HUES64 (cell line): ENCODE data around the gene IKBIP. TPM values are rescaled to one million over a fixed set of nuclear protein-coding genes. Genes with fewer than 3 reads are reported as not detected.
A peak's percentile ranks its signal among the peaks of the same experiment; 100 is the strongest.

Experiments used
- H3K27ac ChIP-seq: 2 replicates; pipeline ENCODE4 v1.7.0; 2013; ENCODE audit warnings: low read depth, low read length, inconsistent platforms
- H3K27me3 ChIP-seq: 2 replicates; pipeline ENCODE4 v1.6.1; 2013; ENCODE audit warnings: mild to moderate bottlenecking, low read length; ENCODE audit not compliant: insufficient read depth
- H3K36me3 ChIP-seq: 2 replicates; pipeline ENCODE4 v1.6.1; 2013; ENCODE audit warnings: mild to moderate bottlenecking, low read length; ENCODE audit not compliant: insufficient read depth
- H3K4me1 ChIP-seq: 2 replicates; pipeline ENCODE4 v1.6.1; 2013; ENCODE audit warnings: mild to moderate bottlenecking, low read length, moderate library complexity; ENCODE audit not compliant: insufficient read depth
- H3K4me3 ChIP-seq: 2 replicates; pipeline ENCODE4 v1.5.1; 2013; ENCODE audit warnings: mild to moderate bottlenecking, low read length, moderate library complexity
- H3K9ac ChIP-seq: 2 replicates; pipeline ENCODE4 v1.6.1; 2013; ENCODE audit warnings: mild to moderate bottlenecking, low read depth, low read length
- H3K9me3 ChIP-seq: 2 replicates; pipeline ENCODE4 v1.6.1; 2013; ENCODE audit warnings: low read depth, low read length; ENCODE audit not compliant: insufficient read depth
- WGBS: fragments of 150-250, 120-280 bp; methylation state at CpG from one replicate; pipeline ENCODE4 v1.1.7; 2013; ENCODE audit warnings: missing lambda C conversion rate; 5-methylcytosine and 5-hydroxymethylcytosine counted together
- polyA plus RNA-seq, 2 experiments: library from polyadenylated mRNA; stranded (reverse); fragments of 50-300 nt; gene quantifications; one replicate each; pipeline ENCODE4 v1.2.3, GENCODE V29; 2013

The IKBIP gene, protein sequence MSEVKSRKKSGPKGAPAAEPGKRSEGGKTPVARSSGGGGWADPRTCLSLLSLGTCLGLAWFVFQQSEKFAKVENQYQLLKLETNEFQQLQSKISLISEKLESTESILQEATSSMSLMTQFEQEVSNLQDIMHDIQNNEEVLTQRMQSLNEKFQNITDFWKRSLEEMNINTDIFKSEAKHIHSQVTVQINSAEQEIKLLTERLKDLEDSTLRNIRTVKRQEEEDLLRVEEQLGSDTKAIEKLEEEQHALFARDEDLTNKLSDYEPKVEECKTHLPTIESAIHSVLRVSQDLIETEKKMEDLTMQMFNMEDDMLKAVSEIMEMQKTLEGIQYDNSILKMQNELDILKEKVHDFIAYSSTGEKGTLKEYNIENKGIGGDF
- 16.9 TPM for polyA plus RNA-seq (2013, experiment 1 of 2)
- polyA plus RNA-seq (2013, experiment 2 of 2) = 22.1 TPM

- Histone ChIP-seq H3K9me3 (no peaks in the 10 kb centered on the region), H3K27me3 (no peaks in the 10 kb centered on the region; the same call in 1 of the 2 replicates), H3K4me1 (peaks cover 11% of the 10 kb centered on the region), H3K4me3 (peak within 1 kb of the TSS; percentile 85), H3K27ac (peak within 1 kb of the TSS; percentile 90), H3K36me3 (peaks cover 18% of the 10 kb centered on the region), H3K9ac (peak within 1 kb of the TSS; percentile 77)
- WGBS = under 1% methylated on average over 91 of the region's 91 CpGs
Measured at GRCh38 chr12:98644712-98645571, at the start of gene IKBIP, which contains the start of gene APAF1. TSS of gene IKBIP (minus strand) at chr12:98644788. CDS start at chr12:98644701, 87 bp downstream. TSS of gene APAF1 (plus strand) at chr12:98645290. CDS start at chr12:98648360, 3,070 bp downstream.

DNA sequence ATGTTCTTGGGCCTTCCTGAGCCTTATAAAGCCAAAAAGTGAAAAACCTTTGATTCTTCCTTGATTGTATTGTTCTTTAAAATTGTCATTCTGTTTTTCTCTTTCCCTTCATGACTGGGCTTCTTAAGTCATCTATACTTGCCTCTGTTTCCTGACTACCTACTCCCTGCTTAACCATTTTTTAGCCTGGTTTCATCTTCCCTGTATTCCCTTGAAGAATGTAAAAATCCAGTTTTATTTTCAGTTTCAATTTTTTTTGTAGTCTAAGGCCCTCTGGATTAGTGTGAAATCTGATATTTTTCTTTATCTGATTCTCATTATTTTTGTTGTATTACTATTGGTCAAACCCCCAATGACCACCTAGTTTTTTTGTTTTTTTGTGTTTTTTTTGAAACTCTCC is 46.8 kb upstream of the IKBIP start:
- peaks cover 9% of the 10 kb centered on the region for H3K4me1 ChIP-seq
- no peak overlapping the region for H3K9ac ChIP-seq
- peaks cover 23% of the 10 kb centered on the region for H3K36me3 ChIP-seq
- no peaks in the 10 kb centered on the region for H3K9me3 ChIP-seq
- no peaks in the 10 kb centered on the region for H3K27me3 ChIP-seq
- no peak overlapping the region for H3K27ac ChIP-seq
- no peak overlapping the region for H3K4me3 ChIP-seq

DNA sequence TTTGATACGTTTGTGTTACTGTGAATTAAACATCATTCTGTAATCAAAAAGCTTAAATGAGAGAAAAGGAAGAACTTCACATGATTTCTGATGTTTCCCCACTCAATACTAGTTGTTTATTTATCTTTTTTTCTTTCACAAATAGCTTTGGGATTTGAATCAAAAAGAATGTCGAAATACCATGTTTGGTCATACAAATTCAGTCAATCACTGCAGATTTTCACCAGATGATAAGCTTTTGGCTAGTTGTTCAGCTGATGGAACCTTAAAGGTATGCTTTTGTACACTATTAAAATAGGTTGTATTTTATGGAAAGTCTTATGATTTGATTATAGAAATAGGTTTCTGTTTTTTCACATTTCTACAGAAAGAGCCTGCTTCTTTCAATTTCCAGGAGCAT is 42.0 kb upstream of the IKBIP start:
- Histone ChIP-seq H3K36me3 (peaks cover 50% of the 10 kb centered on the region), H3K27me3 (no peaks in the 10 kb centered on the region)
- 100% methylated on average over 1 of the region's 2 CpGs for WGBS

GRCh38 chr12:98684199-98684598 is 39.6 kb upstream of the IKBIP start:
- no CpG with 5 or more reads among the region's 2 CpGs for WGBS
- Histone ChIP-seq H3K9ac (no peak overlapping the region), H3K4me3 (no peak overlapping the region), H3K27me3 (no peaks in the 10 kb centered on the region), H3K9me3 (no peaks in the 10 kb centered on the region), H3K27ac (no peak overlapping the region), H3K4me1 (no peaks in the 10 kb centered on the region), H3K36me3 (peaks cover 65% of the 10 kb centered on the region)

More for the DNA sequence above, 42.0 kb upstream of the IKBIP start:
- H3K4me1 ChIP-seq = no peaks in the 10 kb centered on the region
- H3K27ac ChIP-seq = no peak overlapping the region
- H3K9me3 ChIP-seq = no peaks in the 10 kb centered on the region
- no peak overlapping the region for H3K9ac ChIP-seq
- H3K4me3 ChIP-seq = no peak overlapping the region

- Histone ChIP-seq H3K27ac (no peak overlapping the region), H3K4me1 (no peaks in the 10 kb centered on the region), H3K36me3 (peaks cover 62% of the 10 kb centered on the region), H3K9ac (no peak overlapping the region), H3K9me3 (no peaks in the 10 kb centered on the region), H3K27me3 (no peaks in the 10 kb centered on the region), H3K4me3 (no peak overlapping the region)
- WGBS = 95% methylated on average over 15 of the region's 15 CpGs
Measured at GRCh38 chr12:98679611-98680005, 35.0 kb upstream of the IKBIP start.

DNA sequence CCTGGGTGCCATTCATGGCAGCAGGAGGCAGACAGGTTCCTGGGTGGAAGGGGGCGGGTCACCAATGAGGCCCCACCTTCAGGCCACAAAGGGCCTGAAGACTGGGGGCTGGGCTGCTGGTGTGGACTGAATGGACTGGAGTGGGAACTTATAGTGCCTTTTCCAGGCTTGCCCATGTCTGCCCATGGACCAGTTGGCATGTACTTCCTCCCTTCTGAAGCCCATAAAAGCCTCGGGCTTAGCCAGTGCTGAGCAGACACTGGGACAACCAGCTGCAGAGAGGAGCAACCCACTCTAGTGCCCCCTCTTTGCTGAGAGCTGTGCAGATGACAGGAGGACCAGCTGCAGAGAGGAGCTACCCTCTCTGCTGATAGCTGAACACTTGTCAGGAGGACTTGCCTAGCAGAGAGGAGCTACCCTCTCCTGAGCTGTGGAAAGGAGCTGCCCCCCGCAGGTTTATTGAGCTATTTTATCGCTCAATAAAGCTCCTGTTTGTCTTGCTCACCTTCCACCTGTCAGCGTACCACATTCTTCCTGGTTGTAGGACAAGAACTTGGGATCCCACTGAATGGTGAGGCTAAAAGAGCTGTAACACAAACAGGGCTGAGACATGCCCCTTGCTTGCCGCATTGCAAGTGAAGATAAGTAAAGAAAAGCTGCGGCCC is 34.5 kb upstream of the IKBIP start:
- 97% methylated on average over 7 of the region's 7 CpGs for WGBS
- Histone ChIP-seq H3K36me3 (peaks cover 65% of the 10 kb centered on the region), H3K27ac (no peak overlapping the region)

GRCh38 chr12:98678236-98678945 is 33.8 kb upstream of the IKBIP start:
- no peaks in the 10 kb centered on the region for H3K9me3 ChIP-seq
- H3K36me3 ChIP-seq = peaks cover 61% of the 10 kb centered on the region
- no peaks in the 10 kb centered on the region for H3K4me1 ChIP-seq
- no peak overlapping the region for H3K9ac ChIP-seq
- H3K27ac ChIP-seq = no peak overlapping the region
- H3K4me3 ChIP-seq = no peak overlapping the region
- 90% methylated on average over 15 of the region's 15 CpGs for WGBS
- no peaks in the 10 kb centered on the region for H3K27me3 ChIP-seq

More for the DNA sequence above, 34.5 kb upstream of the IKBIP start:
- H3K9ac ChIP-seq = no peak overlapping the region
- no peaks in the 10 kb centered on the region for H3K9me3 ChIP-seq
- H3K4me1 ChIP-seq = no peaks in the 10 kb centered on the region
- H3K27me3 ChIP-seq = no peaks in the 10 kb centered on the region
- no peak overlapping the region for H3K4me3 ChIP-seq

DNA sequence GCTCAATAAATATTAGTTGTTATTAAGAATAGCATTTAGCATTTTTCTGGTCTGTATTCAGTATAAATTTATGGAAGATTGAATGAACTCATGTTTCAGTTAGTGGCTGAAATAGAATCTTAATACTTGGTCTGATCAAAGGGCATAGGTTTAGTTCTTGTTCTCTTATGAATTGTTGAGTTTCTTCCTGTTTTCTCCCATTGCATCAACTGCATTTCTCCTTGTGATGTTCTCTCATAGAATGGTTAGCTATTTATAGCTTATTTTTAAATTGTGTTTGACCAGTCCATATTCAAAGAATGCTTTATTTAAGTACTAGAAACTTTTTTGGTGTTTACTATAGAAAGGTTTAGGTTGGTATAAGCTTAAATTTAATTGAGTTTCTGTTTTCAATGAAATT is 30.3 kb upstream of the IKBIP start:
- peaks cover 46% of the 10 kb centered on the region for H3K36me3 ChIP-seq
- H3K9me3 ChIP-seq = no peaks in the 10 kb centered on the region
- no peaks in the 10 kb centered on the region for H3K27me3 ChIP-seq
- no peak overlapping the region for H3K9ac ChIP-seq
- H3K4me1 ChIP-seq = no peaks in the 10 kb centered on the region
- H3K4me3 ChIP-seq = no peak overlapping the region
- H3K27ac ChIP-seq = no peak overlapping the region

- Histone ChIP-seq H3K27me3 (no peaks in the 10 kb centered on the region), H3K36me3 (peaks cover 55% of the 10 kb centered on the region), H3K27ac (no peak overlapping the region), H3K9ac (no peak overlapping the region), H3K4me3 (no peak overlapping the region), H3K4me1 (no peaks in the 10 kb centered on the region), H3K9me3 (no peaks in the 10 kb centered on the region)
- WGBS = 92% methylated on average over 7 of the region's 7 CpGs
Measured at GRCh38 chr12:98671459-98671858, 26.9 kb upstream of the IKBIP start.

GRCh38 chr12:98669751-98670150 is 25.2 kb upstream of the IKBIP start:
- 95% methylated on average over 3 of the region's 3 CpGs for WGBS
- Histone ChIP-seq H3K27ac (no peak overlapping the region), H3K27me3 (no peaks in the 10 kb centered on the region), H3K9me3 (no peaks in the 10 kb centered on the region), H3K36me3 (peaks cover 68% of the 10 kb centered on the region), H3K9ac (no peak overlapping the region), H3K4me3 (no peak overlapping the region), H3K4me1 (no peaks in the 10 kb centered on the region)
